NCI-H82 treated with DMSO at 0.1 percent for 48 hours (cell line): ENCODE data around the gene TMEM18.
A peak's percentile ranks its signal among the peaks of the same experiment; 100 is the strongest.

Source experiments
- DNase-seq: peaks from one replicate; lab custom pipeline; 2025; ENCODE audit not compliant: unreplicated experiment; lab: John Stamatoyannopoulos, UW

TMEM18 gene

GRCh38 chr2:635687-636621 is 41.3 kb downstream of the TMEM18 start:
- DNase-seq: no peak

- DNase-seq: no peak
Observed at GRCh38 chr2:634636-635388, 42.4 kb downstream of the TMEM18 start.

GRCh38 chr2:634041-634440 is 43.2 kb downstream of the TMEM18 start:
- no peak for DNase-seq

- DNase-seq: no peak
Observed at GRCh38 chr2:633371-633770, 43.8 kb downstream of the TMEM18 start.

- DNase-seq: no peak
Observed at GRCh38 chr2:632471-632870, 44.7 kb downstream of the TMEM18 start.

- no peak for DNase-seq
Observed at GRCh38 chr2:631741-632140, 45.5 kb downstream of the TMEM18 start.

GRCh38 chr2:630451-631320 is 46.5 kb downstream of the TMEM18 start:
- no peak for DNase-seq

GRCh38 chr2:629961-630360 is 47.2 kb downstream of the TMEM18 start:
- DNase-seq: no peak

GRCh38 chr2:628651-629050 is 48.6 kb downstream of the TMEM18 start:
- DNase-seq: no peak

GRCh38 chr2:627926-628560 is 49.2 kb downstream of the TMEM18 start:
- DNase-seq: no peak

- no peak for DNase-seq
Observed at GRCh38 chr2:627340-627709, 49.9 kb downstream of the TMEM18 start.

GRCh38 chr2:626491-627339 is 50.5 kb downstream of the TMEM18 start:
- DNase-seq: no peak

- DNase-seq: no peak
Observed at GRCh38 chr2:625415-626333, 51.5 kb downstream of the TMEM18 start.

GRCh38 chr2:624551-625347 is 52.5 kb downstream of the TMEM18 start:
- peak; percentile 12 for DNase-seq

GRCh38 chr2:624096-624495 is 53.1 kb downstream of the TMEM18 start:
- DNase-seq: no peak

GRCh38 chr2:623130-623922 is 53.9 kb downstream of the TMEM18 start:
- no peak for DNase-seq

GRCh38 chr2:622357-622756 is 54.8 kb downstream of the TMEM18 start:
- DNase-seq: no peak
